GM21360 (cell line): ENCODE measurements around the gene SV2C.
"Not testable (repeated sequence)": the region's sequence is repeated elsewhere in the genome, so short reads cannot be mapped to it uniquely, and the experiment has no call there.

Experiments used
- ATAC-seq: cut with Tn5 transposase; IDR thresholded peaks from one replicate; pipeline ENCODE4 v1.9.1; 2021; ENCODE audit warnings: mild to moderate bottlenecking, moderate library complexity; ENCODE audit not compliant: unreplicated experiment

SV2C gene

DNA sequence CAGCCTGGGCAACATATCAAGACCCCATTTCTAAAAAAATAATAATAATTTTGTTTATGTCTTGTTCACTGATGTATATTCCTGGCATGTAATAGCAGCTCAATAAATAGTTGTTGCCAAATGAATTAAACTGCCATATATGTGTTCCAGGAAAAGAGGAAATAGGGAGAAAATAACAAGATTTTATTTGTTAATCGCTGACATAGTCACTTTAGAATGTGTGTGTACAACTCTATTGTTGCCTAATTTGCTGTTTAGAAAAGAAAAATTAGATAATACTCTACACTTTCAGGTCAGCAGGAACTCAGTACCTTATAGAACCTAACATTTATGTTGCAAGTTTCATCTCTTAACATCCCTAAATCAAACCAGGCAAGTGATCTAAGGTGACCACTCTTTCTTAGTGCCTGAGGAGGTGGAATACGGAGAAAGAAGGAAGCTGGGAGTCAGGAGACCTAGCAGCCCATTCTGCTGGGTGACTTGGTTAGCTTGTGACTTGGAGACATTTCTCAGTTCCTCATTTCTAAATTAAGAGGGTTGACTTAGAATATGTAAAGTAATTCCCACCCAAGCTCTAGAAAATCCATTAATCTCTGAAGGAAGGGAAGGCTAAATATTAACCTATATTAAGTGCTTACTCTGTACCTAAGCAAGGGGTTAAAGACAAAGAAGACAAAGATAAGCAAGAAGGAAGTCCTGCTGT lies 209.6 kb downstream of the SV2C start:
- peak; percentile 80 for ATAC-seq

DNA sequence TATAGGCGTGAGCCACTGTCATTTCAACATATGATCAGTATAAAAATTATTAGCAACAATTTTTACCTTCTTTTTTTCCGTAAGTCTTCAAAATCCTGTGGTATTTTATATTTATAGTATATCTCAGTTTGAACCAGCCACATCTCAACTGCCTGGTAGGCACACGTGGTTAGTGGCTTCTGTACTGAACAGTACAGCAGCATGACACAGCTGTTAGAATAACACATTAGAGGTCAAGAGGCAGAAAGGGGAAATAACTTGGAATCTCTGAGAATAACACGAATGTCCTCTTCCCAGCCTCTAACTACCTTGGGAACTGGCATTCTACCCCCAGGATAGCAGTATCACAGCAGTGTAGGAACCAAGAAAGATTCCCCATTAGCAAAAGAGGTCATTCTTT lies 211.4 kb downstream of the SV2C start:
- ATAC-seq, result no peak

DNA sequence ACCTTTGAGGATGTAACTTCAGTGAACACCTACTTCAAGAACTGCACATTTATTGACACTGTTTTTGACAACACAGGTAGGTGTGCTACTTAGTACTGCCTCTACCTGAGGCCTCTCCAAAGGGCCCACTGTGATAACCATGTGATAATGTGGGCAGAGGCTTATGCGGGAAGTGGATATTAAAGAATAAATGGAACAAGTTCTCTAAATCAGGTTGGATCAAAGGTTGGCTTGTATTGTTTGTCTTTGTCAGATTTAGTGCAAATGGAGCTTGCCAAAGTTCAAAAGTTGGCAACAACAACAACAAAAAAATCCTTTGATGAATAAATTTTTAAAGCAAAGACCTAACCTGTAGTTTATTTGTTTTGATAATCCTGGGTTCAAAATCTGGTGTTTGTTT lies 215.7 kb downstream of the SV2C start:
- ATAC-seq, result no peak

DNA sequence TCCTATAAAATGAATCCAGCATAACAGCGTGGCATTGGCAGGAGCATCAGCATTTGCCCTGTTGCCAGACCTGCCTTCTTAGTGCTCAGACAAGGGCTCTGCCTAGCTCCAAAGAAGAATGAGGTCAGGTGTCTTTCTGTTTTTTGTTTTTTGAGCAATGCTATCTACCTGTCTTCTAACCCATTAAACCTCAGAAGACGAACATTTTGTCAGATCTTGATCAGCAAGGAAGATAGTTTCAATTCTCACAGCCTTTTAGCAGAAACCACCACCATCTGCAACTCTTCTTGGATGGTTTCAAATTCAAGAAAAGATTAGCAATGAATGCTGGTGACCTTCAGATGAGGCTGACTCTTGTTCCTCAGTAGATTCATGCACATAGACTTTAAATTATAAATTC lies 216.4 kb downstream of the SV2C start:
- no peak for ATAC-seq

DNA sequence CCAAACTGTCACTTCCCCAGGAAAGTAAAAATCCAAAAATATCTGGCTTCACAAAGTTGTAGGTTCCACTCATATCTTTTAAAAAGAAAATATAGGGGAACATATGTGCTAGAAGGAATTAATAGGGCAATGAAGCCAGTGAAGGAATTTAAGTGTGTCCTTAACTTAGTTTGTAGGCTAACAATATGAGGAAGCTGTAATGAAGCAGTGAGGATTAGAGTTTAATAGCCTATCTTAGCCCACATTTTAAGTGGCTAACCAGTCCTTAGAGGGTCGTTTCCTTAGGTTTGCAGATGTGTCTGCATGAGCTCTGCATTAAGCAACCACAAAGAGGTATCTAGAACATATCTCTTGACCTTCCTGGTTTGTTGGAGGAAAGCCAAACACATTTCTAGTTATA lies 218.7 kb downstream of the SV2C start:
- not testable (repeated sequence) for ATAC-seq

DNA sequence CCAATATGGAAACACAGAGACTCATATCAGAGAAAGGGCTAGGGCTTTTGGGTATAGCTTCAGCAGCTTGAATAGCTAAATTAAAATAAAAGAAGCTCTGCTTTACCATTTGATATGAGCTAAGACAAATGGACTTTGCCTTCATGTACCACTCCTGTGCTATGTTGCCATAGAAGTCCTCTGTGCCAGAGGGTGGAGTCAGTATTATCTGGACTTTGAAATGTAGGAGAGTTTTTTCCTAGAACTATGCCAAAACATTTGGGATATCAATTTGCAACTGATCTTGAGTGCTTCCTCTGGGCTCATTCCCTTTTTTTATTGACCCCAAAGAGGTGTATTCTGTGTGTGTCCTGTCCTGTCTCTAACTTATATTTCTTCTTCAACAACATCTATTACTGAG lies 219.5 kb downstream of the SV2C start:
- ATAC-seq, result not testable (repeated sequence)

DNA sequence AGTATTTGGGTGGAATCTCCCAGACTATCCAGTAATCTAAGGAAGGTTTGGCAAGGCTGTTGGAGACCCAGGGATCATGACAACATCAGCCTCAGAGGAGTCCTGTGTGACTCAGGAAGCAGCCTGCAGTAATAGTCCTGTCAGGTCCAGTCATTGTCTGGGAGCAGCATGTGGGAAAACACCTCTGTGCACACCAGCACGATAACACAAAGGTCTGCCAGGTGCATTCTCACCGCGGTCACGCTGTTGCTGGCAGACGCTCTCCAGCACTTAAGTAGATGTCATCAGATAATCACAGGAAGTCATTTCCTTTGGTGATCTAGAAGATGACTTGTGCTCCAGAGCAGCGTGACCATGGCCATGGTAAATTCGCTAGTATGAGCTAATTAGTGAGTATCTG lies 220.7 kb downstream of the SV2C start:
- ATAC-seq, result peak; percentile 72

DNA sequence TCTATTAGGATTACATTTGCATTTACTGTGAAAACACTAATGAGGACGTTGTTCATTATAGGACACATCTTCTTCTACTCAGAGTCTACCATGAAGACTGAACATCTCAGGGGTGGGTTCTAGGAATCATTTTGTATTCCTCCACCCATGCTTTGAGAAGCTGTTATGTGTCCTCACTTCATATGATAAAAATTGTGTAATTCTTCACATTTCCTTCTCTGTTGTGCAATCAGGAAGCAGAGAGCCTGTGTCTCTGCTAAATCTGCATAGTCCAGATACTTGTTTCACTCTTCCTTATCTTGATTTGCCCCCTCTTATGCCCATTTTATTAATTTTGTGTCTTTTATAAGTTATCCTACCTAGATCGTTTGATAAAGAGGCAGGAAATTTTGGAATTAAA lies 222.1 kb downstream of the SV2C start:
- ATAC-seq, result no peak

DNA sequence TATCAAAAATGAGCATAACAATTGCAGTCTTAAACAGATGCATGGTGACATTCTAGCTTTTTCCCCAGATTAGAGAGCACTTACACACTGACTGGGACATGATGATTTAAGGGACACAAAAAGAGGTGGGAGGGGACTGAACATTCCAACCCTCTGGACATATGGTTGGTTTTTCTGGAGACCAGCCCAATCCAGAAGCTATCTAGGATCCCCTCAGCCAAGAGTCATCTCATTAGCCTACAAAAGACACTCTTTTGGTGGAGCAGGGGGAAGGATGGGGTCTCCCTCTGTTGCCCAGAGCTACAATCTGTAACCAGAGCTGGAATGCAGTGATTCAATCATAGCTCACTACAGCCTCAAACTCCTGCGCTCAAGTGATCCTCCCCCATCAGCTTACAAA lies 222.6 kb downstream of the SV2C start:
- no peak for ATAC-seq

DNA sequence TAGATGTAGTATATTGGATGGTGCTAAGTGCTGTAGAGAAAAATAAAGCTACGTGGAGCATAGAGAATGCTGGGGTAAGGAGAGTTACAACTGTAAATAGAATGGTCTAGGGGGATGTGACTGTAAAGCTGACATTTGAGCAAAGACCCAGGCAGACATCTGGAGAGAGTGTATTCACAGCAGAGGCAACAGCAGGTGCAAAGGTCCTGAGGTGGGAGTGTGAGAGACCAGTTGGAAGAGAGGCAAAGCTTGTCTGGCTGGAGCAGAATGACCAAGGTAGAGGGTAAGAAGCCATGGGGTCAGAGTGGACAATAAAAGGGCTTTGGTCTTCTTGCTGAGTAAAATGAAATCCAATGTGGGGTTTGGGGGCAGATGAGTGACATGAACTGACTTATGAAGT lies 227.0 kb downstream of the SV2C start:
- no peak for ATAC-seq

DNA sequence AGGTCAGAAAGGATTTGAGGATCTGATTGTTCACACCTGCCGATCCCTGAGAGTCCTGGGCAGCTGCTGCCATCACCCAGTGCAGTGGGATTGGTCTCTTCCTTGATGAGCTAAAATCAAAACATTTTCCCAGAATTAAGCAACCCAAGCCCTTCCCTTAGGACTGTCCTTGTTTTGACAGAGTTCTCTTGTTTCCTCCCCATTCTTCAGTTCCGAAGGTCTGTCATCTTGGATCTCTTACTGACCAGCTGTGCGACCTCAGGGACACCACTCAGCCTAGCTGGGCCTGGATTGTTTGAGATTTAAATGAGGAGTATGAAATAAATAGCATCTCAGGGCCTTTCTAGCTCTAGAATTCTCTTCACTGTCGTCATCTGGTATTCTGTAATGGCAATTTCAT lies 229.6 kb downstream of the SV2C start:
- no peak for ATAC-seq

DNA sequence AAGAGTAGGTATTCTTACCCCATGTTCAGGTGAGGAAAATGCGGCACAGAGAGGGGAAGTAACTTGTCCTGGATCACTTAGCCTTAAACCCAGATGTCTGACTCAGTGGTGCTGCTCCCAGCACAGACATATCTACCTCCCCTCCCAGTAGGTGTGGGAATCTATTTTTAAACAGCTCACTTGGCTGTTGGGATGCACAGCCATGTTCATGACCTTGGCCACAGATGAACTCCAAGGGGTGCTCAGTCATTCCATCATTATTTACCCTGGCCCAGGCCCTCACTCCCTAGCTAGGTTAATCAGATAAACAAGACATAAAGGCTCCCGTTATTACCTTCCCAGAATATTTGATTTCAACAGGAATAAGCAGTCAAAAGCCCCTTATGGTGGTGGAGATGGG lies 231.5 kb downstream of the SV2C start:
- ATAC-seq, result no peak

DNA sequence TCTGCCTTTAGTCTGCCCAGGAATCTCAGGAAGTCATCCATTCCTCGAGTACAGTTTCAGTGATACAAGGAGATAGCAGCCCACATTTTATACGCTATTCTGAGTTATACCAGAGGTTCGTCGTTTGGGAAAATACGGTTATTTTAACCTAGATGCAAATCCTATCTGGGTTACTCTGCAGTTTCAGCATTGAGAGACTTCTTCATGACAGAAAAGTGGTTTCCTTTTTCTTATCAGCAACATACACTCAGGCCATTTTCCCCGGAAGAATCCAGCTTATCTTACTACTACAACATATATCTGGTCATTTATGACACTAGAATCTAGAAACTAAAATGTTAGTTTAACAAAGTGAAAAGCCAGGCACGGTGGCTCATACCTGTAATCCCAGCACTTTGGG lies 236.5 kb downstream of the SV2C start:
- no peak for ATAC-seq

DNA sequence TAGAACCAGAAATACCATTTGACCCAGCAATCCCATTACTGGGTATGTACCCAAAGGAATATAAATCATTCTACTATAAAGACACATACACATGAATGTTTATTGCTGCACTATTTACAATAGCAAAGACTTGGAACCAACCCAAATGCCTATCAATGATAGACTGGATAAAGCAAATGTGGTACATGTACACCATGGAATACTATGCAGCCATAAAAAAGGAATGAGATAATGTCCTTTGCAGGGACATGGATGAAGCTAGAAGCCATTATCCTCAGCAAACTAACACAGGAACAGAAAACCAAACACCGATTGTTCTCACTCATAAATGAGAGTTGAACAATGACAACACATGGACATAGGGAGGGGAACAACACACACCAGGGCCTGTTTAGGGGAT lies 240.3 kb downstream of the SV2C start:
- not testable (repeated sequence) for ATAC-seq

DNA sequence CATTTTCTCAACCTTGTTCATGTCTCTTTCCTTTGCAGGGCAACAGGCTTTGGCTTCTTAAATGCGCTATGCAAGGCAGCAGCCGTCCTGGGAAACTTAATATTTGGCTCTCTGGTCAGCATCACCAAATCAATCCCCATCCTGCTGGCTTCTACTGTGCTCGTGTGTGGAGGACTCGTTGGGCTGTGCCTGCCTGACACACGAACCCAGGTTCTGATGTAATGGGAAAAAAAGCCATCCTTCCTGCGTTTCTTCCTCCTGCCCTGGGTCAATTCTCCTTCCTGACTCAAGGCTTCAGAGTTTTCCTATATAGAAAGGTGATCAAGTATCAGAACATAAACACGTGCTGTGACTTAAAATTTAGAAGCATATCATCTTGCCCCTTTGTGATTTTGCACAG lies 242.1 kb downstream of the SV2C start:
- ATAC-seq, result no peak

DNA sequence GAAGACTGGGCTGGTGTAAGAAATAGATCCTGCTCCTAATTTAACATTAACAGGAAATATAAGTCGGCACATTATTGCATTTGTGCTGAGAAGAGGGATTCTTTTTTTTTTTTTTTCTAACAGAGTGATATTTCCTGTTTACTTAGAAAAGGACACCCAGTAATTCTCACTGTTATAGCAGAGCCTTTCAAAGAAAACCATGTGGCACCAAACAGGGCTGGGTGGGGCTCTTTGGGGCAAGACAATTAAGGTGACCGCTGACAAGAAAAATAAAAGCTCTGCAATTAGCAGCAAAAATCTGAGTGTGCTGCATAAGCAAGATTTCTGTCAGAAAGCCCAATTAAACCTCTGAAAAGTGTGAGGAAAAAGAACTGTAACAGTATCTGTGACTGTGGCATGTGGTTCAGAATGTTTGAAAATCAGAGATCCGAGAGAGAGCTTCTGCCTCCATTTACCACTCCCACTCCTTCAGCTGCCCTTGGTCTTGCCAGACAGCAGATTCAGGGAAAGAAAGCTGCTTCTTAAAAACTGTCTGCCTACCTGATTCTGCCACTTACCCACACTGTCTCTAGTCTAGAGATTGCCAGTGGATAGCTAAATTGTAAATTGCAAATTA lies 242.8 kb downstream of the SV2C start:
- no peak for ATAC-seq

DNA sequence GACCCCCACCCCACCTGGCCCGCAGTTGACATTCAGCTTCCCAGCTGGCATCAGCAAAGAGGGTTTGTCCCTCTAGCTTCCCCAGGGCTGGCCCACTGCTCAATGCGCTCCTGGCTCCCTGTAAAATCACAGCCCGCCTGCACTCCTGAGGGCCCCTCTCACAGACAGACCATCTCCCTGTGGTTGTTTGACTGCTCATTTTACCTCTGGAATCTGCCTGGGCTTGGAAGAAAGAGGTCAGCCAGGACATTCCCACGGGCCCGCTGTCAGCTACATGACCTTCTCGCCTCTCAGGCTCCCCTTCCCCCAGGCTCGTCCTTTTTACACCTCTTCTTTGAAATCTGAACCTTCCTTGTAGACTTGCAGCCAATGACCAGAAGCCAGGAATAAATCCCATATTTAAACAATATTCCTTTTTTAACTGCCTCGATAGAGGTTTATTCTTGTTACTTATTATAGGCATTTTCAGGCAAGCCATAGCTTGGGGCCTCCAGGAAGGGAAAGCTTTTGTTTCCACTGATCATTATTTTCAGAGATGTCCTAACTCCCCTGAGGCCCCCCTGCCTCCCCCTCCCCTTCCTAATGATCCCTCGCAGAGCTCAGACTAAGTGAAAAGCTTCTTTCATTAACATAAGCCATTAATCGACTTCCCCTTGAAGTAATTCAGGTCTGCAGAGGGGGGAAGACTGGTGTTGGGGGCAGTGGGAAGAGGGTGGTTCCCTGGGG lies 243.6 kb downstream of the SV2C start:
- no peak for ATAC-seq

DNA sequence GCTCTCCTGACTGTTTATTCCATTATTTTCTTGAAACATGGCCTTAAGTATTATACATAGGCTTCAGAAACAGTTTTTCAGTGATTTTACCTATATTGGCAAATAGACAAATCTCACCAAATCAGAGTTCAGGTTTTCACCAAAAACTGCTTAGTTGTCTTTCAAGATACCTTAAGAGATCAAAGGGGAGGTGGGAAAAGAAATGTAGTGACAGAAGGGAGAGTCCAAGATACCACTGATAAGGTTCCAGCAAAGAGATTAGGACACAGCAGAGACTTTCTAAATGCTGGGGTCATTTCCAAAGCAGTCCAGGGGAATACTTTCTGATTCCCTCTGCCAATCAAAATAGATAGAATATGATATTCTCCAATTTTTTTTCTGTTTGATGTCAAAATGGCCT lies 246.2 kb downstream of the SV2C start:
- ATAC-seq, result no peak

DNA sequence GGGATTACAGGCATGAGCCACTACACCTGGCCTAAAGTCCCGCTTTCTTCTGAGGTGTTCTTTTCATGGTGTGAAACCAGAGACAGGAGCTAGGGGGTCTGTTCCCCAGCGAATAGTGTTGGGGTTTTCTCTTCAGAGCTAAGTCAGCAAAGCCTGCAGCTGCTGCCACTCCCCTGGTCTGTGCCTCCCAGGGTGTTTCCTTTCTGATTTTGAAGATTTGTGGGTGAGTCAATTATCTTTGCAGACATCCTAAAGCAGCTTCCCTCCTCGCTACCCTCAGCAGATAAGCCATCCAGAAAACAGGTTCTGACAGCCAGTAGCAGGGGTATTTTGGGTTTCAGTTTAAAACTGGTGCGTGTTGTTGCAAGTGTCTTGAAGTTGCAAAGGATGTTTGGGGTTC lies 247.9 kb downstream of the SV2C start:
- no peak for ATAC-seq

DNA sequence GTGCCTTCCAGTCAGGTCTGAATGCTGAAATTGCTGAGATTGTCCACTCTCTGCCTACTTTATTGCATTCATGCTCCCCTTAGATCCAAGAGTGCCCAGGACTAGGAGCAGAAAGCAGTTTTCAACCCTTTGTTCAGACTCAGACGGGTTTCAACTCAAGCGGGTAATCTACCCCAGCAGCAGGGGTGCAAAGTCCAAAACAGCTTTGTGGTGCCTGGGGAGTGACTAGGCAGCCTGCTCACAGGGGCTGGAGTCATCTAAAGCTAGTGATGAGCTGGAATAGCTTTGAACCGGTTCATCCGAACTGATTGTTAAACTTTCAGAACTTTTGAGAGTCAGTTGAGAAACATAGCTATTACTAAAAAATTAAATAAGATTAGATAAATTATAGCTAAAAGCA lies 248.9 kb downstream of the SV2C start:
- no peak for ATAC-seq

DNA sequence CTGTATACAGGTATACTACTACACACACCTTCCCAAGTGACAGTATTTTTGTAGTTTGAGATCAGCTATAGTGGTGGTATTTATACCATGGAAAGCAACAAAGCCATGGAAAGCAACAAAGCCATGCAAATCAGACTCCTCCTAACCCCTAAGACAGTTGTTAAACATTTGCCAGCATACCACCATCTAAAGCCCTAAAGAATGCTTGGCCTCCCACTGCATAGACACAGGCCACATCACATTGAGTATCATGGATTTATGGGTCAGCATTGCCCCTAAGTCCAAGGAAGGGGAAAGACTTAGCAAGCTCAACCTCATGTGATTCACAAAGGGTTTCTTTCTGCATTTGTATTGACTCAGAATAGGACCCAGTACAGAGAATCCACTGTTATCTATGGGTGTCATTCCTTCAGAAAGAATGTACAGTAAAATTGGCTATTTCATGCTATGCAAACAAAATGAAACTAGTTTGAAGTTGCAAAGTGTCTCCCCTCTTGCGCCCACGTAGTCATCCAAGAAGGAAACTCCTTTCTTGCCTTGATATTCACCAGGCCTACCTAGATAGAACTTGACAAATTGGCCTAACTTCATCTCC lies 249.5 kb downstream of the SV2C start:
- ATAC-seq, result no peak

DNA sequence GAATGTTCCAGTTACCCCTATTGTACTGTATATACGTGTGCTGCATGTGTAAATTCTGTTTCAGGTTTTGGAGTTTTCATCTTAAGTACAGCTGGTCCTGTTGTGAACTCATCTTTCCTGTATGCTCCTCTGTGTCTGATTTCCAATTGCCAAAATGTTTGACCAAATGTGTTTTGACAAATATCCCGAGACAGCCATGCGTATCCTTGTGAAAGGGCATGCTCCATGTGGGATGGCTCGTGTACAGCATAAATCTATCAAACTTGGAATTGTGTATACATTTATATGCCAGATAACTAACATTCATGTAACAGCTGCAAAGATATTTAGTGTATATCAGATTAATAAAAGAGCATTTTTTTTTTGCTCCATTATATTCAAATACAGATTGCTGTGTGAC lies 250.4 kb downstream of the SV2C start:
- no peak for ATAC-seq
